Lower leg skin (tissue), 4 donors: Measurements from ENCODE around the gene DNAJB9. TPM values are rescaled to one million over a fixed set of nuclear protein-coding genes. Genes with fewer than 3 reads are reported as not detected.

Experiments
- DNase-seq, 2 donors: peaks; one replicate each; pipeline ENCODE4 v3.0.0-alpha.2; 2019; ENCODE audit warnings: low spot score in 2 of 2
- H3K4me3 ChIP-seq: fragments of 200-600 bp; sonication (generic); 2 replicates; pipeline ENCODE4 v1.5.1; 2017; ENCODE audit warnings: mild to moderate bottlenecking, low read depth; ENCODE audit not compliant: poor library complexity, severe bottlenecking
- POLR2A ChIP-seq, 2 donors: fragments of 450-650 bp; IDR thresholded peaks; one replicate each; pipeline ENCODE4 v1.6.1; 2016 to 2017; ENCODE audit warnings: antibody characterized with exemption in 2 of 2, mild to moderate bottlenecking in 1 of 2, moderate library complexity in 1 of 2
- WGBS, 2 donors: methylation state at CpG; one replicate each; pipeline ENCODE4 v1.1.5; 2018; 5-methylcytosine and 5-hydroxymethylcytosine counted together
- intact Hi-C: fragments of 100-400 bp; cut with DNase I; formaldehyde crosslinking; loops from one replicate; pipeline ENCODE4 v1.15.0; 2023; ENCODE audit warnings: low total_unique reads
- total RNA-seq, 4 donors: library from RNA; depleted of rRNA; stranded (reverse); fragments of >200 nt; gene quantifications; one replicate each; pipeline ENCODE4 v1.1.0, GENCODE V29; 2016
- TF ChIP-seq, protein P1 (sequence below), 3 donors: fragments of 450-650 bp; IDR thresholded peaks; one replicate each; pipeline ENCODE4 v1.5.1; 2016; ENCODE audit warnings: antibody characterized with exemption in 3 of 3, mild to moderate bottlenecking in 3 of 3, moderate library complexity in 2 of 3

Gene DNAJB9
- total RNA-seq, 4 donors from 2014 or later: 13.2 to 41.9 (median 29.7) TPM

DNA sequence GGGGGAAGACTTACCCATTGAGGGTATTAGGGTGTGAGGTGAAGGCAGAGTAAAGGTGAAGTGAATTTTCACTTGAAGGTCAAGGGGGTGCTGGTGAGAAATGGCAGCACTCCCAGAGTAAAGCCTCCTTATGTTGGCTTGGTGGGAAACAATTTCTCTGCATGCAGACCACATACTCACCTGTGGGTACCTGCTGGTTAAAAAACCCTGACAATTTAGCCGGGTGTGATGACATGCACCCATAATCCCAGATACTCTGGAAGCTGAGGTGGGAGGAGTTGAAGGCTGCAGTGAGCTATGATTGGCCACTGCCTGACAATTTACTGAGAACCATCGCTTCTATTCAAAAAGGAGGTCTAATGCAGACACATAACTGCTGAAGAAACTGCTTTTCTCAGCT, 5.5 kb downstream of the DNAJB9 start:
- WGBS, 2 donors: 52 to 83% methylated on average over 2 of the region's 2 CpGs
- H3K4me3 ChIP-seq: no peak overlapping the region
- no peak for DNase-seq
- intact Hi-C loops: no loop called here
- TF ChIP-seq, protein P1, sequence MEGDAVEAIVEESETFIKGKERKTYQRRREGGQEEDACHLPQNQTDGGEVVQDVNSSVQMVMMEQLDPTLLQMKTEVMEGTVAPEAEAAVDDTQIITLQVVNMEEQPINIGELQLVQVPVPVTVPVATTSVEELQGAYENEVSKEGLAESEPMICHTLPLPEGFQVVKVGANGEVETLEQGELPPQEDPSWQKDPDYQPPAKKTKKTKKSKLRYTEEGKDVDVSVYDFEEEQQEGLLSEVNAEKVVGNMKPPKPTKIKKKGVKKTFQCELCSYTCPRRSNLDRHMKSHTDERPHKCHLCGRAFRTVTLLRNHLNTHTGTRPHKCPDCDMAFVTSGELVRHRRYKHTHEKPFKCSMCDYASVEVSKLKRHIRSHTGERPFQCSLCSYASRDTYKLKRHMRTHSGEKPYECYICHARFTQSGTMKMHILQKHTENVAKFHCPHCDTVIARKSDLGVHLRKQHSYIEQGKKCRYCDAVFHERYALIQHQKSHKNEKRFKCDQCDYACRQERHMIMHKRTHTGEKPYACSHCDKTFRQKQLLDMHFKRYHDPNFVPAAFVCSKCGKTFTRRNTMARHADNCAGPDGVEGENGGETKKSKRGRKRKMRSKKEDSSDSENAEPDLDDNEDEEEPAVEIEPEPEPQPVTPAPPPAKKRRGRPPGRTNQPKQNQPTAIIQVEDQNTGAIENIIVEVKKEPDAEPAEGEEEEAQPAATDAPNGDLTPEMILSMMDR (IDR thresholded peaks at IDR 0.05): no peak
- no peak for TF ChIP-seq POLR2A (IDR thresholded peaks at IDR 0.05)

DNA sequence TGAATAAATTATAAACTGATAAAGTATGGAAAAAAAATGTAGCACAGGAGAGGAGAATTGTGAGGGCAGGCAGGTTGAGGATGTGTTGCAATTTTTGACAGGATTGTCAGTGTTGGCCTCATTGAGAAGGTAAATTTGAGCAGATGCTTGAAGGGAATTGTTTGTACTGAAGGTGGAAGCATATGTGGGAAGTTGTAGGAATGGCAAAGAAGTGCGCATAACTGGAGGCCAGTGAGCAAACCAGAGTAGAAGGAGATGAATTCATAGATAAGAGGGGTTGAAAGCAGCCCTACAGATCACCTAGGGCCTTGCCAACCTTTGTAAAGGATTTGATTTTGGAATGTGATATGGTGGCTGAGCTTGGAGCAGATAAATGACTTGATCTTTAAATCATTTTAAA, 6.4 kb downstream of the DNAJB9 start:
- TF ChIP-seq, protein P1 (IDR thresholded peaks at IDR 0.05): no peak
- TF ChIP-seq POLR2A (IDR thresholded peaks at IDR 0.05): no peak
- DNase-seq: no peak
- H3K4me3 ChIP-seq: no peak overlapping the region
- WGBS, 2 donors: 87 to 88% methylated on average over 1 of the region's 1 CpG
- intact Hi-C loops: no loop called here

DNA sequence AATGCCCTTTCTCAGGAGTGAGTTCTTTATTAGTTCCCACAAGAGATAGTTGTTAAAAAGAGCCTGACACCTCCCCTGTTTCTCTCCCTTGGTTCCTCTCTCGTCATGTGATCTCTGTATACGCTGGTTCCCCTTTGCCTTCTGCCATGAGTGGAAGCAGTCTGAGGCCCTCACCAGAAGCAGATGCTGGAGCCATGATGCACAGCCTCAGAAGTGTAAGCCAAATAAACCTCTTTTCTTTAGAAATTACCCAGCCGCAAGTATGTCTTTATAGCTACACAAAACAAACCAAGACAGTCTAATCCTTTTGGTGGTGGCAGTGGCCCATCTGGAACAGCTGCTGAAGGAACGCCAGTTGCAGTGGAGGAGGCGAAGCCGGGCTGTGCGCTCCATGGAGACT, 9.3 kb downstream of the DNAJB9 start:
- no peak for DNase-seq
- H3K4me3 ChIP-seq: no peak overlapping the region
- 97 to 99% methylated on average over 3 to 7 of the region's 7 CpGs for WGBS, 2 donors
- TF ChIP-seq POLR2A (IDR thresholded peaks at IDR 0.05): no peak
- TF ChIP-seq, protein P1 (IDR thresholded peaks at IDR 0.05): no peak
- intact Hi-C loops: no loop called here

DNA sequence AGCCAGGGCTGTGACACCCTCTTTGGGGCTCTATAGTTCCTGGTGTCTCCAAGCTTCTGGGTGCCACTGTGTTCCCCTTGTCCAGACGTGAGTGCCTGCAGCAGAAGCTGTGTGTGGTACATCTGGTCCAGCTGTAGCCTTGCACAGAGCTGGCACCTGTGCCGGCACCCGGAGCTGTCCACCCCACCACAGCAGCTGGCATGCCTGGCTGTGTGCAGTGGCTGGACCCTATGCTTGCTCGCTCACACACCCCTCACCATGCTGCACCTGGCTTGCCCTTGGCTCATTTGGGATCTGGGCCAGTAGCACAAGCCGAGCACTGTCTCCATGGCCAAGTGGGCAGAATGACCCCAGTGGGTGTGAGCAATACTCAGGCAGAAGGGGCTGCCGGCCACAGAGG, 10.6 kb downstream of the DNAJB9 start:
- intact Hi-C loops: no loop called here
- DNase-seq: no peak
- 76 to 77% methylated on average over 5 to 6 of the region's 6 CpGs for WGBS, 2 donors
- no peak overlapping the region for H3K4me3 ChIP-seq
- no peak for TF ChIP-seq POLR2A (IDR thresholded peaks at IDR 0.05)
- TF ChIP-seq, protein P1 (IDR thresholded peaks at IDR 0.05): no peak

DNA sequence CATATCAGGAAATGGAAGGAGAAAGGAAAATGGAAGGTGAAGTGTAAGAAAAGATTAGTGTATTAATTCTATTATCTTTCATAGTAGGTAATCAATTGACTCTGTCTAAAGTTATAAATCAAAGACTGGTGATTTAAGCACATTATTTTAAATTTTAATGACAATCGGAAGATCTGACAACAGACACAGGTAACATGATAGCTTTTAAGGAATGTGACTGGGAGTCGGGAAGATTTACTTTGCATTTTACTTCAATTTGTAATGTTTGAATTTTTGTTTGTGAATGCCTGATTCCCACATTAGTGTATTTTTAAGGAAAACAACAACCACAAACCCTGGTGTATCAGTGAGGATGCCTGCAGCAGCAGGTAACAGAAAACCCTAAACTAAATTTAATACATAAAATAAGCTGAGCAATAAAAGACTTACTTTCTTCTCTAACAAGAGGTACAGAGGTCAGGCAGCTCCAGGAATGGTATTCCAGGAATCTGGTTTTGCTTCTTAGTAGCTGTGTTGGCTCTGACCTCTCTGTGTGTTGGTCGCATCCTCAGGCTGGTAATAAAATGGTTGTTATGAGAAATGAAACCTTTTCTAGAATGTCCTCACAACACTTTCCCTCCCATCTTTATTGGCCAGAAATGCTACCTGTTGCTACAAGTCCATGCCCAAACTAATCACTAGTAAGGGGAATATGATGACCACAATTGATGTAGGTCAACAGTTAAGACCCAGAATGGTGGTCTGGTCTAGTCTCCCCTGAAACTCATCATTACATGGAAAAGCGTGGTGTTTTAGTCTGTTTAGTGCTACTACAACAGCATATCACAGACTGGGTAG, 12.2 kb downstream of the DNAJB9 start:
- intact Hi-C loops: no loop called here
- no peak overlapping the region for H3K4me3 ChIP-seq
- WGBS, 2 donors: 65 to 67% methylated on average over 4 of the region's 4 CpGs
- TF ChIP-seq, protein P1 (IDR thresholded peaks at IDR 0.05): no peak
- TF ChIP-seq POLR2A (IDR thresholded peaks at IDR 0.05): no peak
- no peak for DNase-seq

DNA sequence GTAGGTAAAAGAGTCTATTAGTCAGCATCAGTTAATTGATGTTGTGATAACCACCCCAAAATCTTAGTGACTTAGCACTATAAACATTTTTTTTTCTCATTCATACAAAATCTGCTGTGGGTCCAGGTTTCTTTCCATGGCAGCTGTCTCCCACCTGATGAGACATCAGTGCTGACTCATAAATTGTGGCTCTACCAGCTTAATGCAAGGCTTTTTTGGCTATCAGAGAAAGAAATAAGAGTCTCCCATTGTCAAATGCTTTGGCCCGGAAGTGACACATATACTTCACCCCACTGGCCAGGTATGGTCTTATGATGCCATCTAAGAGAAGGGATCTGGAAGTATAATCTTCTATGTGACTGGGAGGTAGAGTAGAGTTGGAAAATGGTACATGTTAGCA, 14.5 kb downstream of the DNAJB9 start:
- no peak overlapping the region for H3K4me3 ChIP-seq
- intact Hi-C loops: no loop called here
- no peak for DNase-seq
- WGBS, 2 donors: 90 to 93% methylated on average over 1 of the region's 1 CpG
- TF ChIP-seq, protein P1 (IDR thresholded peaks at IDR 0.05): no peak
- TF ChIP-seq POLR2A (IDR thresholded peaks at IDR 0.05): no peak
